Measurements from ENCODE around the gene KDM5B.

KDM5B gene

GRCh38 chr1:202689493-202690342, 118.5 kb downstream of the KDM5B start:
- ChIA-PET CTCF (no interaction called here), POLR2A (no interaction called here)

GRCh38 chr1:202689082-202689481, 119.1 kb downstream of the KDM5B start:
- ChIA-PET CTCF (no interaction called here), POLR2A (no interaction called here)
- no peak for TF ChIP-seq FOXA1 (IDR thresholded peaks at IDR 0.05)
- no peak for TF ChIP-seq HDGF (IDR thresholded peaks at IDR 0.05; ENCODE audit: borderline replicate concordance)
- no peak for TF ChIP-seq PKNOX1 (IDR thresholded peaks at IDR 0.05)
- no peak for TF ChIP-seq SP1 (IDR thresholded peaks at IDR 0.05)
- TF ChIP-seq FOXK2 (IDR thresholded peaks at IDR 0.05), result no peak
- TF ChIP-seq ARNT (IDR thresholded peaks at IDR 0.05), result no peak
- TF ChIP-seq ELF4 (IDR thresholded peaks at IDR 0.05), result no peak
- TF ChIP-seq LEF1 (IDR thresholded peaks at IDR 0.05; ENCODE audit: borderline replicate concordance), result no peak
- no peak for TF ChIP-seq TARDBP (IDR thresholded peaks at IDR 0.05)
- TF ChIP-seq NFRKB (IDR thresholded peaks at IDR 0.05), result no peak
- no peak for TF ChIP-seq L3MBTL2 (conservative IDR thresholded peaks at IDR 0.05)
- no peak for TF ChIP-seq BHLHE40 (IDR thresholded peaks at IDR 0.05; ENCODE audit: borderline replicate concordance)
- no peak for TF ChIP-seq SUZ12 (IDR thresholded peaks at IDR 0.05)
- no peak for TF ChIP-seq CTBP1 (IDR thresholded peaks at IDR 0.05; ENCODE audit: borderline replicate concordance)
- TF ChIP-seq FOXM1 (IDR thresholded peaks at IDR 0.05; ENCODE audit: borderline replicate concordance), result no peak
- no peak for TF ChIP-seq ZNF384 (IDR thresholded peaks at IDR 0.05)
- no peak for DNase-seq (ENCODE audit: extremely low spot score)

More at GRCh38 chr1:202689493-202690342, 118.5 kb downstream of the KDM5B start:
- DNase-seq (ENCODE audit: extremely low spot score), result no peak
- TF ChIP-seq SUZ12 (IDR thresholded peaks at IDR 0.05), result no peak
- no peak for TF ChIP-seq PKNOX1 (IDR thresholded peaks at IDR 0.05)
- TF ChIP-seq TARDBP (IDR thresholded peaks at IDR 0.05), result no peak
- no peak for TF ChIP-seq FOXM1 (IDR thresholded peaks at IDR 0.05; ENCODE audit: borderline replicate concordance)
- TF ChIP-seq ZNF384 (IDR thresholded peaks at IDR 0.05), result no peak
- TF ChIP-seq BHLHE40 (IDR thresholded peaks at IDR 0.05; ENCODE audit: borderline replicate concordance), result no peak
- no peak for TF ChIP-seq ARNT (IDR thresholded peaks at IDR 0.05)
- TF ChIP-seq SP1 (IDR thresholded peaks at IDR 0.05), result no peak
- no peak for TF ChIP-seq FOXA1 (IDR thresholded peaks at IDR 0.05)
- no peak for TF ChIP-seq L3MBTL2 (conservative IDR thresholded peaks at IDR 0.05)
- TF ChIP-seq HDGF (IDR thresholded peaks at IDR 0.05; ENCODE audit: borderline replicate concordance), result no peak

- TF ChIP-seq SP1 (IDR thresholded peaks at IDR 0.05) (no peak), L3MBTL2 (conservative IDR thresholded peaks at IDR 0.05) (no peak), FOXA1 (IDR thresholded peaks at IDR 0.05) (no peak), ELF4 (IDR thresholded peaks at IDR 0.05) (no peak), BHLHE40 (IDR thresholded peaks at IDR 0.05; ENCODE audit: borderline replicate concordance) (no peak), LEF1 (IDR thresholded peaks at IDR 0.05; ENCODE audit: borderline replicate concordance) (no peak), CTBP1 (IDR thresholded peaks at IDR 0.05; ENCODE audit: borderline replicate concordance) (no peak), PKNOX1 (IDR thresholded peaks at IDR 0.05) (no peak), NFRKB (IDR thresholded peaks at IDR 0.05) (no peak), HDGF (IDR thresholded peaks at IDR 0.05; ENCODE audit: borderline replicate concordance) (no peak), ZNF384 (IDR thresholded peaks at IDR 0.05) (no peak), ARNT (IDR thresholded peaks at IDR 0.05) (no peak), FOXM1 (IDR thresholded peaks at IDR 0.05; ENCODE audit: borderline replicate concordance) (no peak), TARDBP (IDR thresholded peaks at IDR 0.05) (no peak), SUZ12 (IDR thresholded peaks at IDR 0.05) (no peak), FOXK2 (IDR thresholded peaks at IDR 0.05) (no peak)
- ChIA-PET CTCF (no interaction called here), POLR2A (no interaction called here)
- no peak for DNase-seq (ENCODE audit: extremely low spot score)
Measured at GRCh38 chr1:202688401-202688800, 119.8 kb downstream of the KDM5B start.

GRCh38 chr1:202687798-202688197, 120.4 kb downstream of the KDM5B start:
- no peak for TF ChIP-seq HDGF (IDR thresholded peaks at IDR 0.05; ENCODE audit: borderline replicate concordance)
- TF ChIP-seq FOXK2 (IDR thresholded peaks at IDR 0.05), result no peak
- no peak for TF ChIP-seq BHLHE40 (IDR thresholded peaks at IDR 0.05; ENCODE audit: borderline replicate concordance)
- no peak for TF ChIP-seq FOXM1 (IDR thresholded peaks at IDR 0.05; ENCODE audit: borderline replicate concordance)
- no peak for TF ChIP-seq ZNF384 (IDR thresholded peaks at IDR 0.05)
- no peak for TF ChIP-seq ARNT (IDR thresholded peaks at IDR 0.05)
- TF ChIP-seq NFRKB (IDR thresholded peaks at IDR 0.05), result no peak
- TF ChIP-seq LEF1 (IDR thresholded peaks at IDR 0.05; ENCODE audit: borderline replicate concordance), result no peak
- no peak for TF ChIP-seq SP1 (IDR thresholded peaks at IDR 0.05)
- TF ChIP-seq L3MBTL2 (conservative IDR thresholded peaks at IDR 0.05), result no peak
- TF ChIP-seq SUZ12 (IDR thresholded peaks at IDR 0.05), result no peak
- no peak for TF ChIP-seq FOXA1 (IDR thresholded peaks at IDR 0.05)
- no peak for TF ChIP-seq CTBP1 (IDR thresholded peaks at IDR 0.05; ENCODE audit: borderline replicate concordance)
- no peak for TF ChIP-seq TARDBP (IDR thresholded peaks at IDR 0.05)
- TF ChIP-seq PKNOX1 (IDR thresholded peaks at IDR 0.05), result no peak
- TF ChIP-seq ELF4 (IDR thresholded peaks at IDR 0.05), result no peak
- ChIA-PET CTCF (no interaction called here), POLR2A (no interaction called here)
- DNase-seq (ENCODE audit: extremely low spot score), result no peak

GRCh38 chr1:202687370-202687769, 120.9 kb downstream of the KDM5B start:
- TF ChIP-seq TARDBP (IDR thresholded peaks at IDR 0.05) (no peak), FOXM1 (IDR thresholded peaks at IDR 0.05; ENCODE audit: borderline replicate concordance) (no peak), FOXA1 (IDR thresholded peaks at IDR 0.05) (no peak), SUZ12 (IDR thresholded peaks at IDR 0.05) (no peak), ARNT (IDR thresholded peaks at IDR 0.05) (no peak), FOXK2 (IDR thresholded peaks at IDR 0.05) (no peak), BHLHE40 (IDR thresholded peaks at IDR 0.05; ENCODE audit: borderline replicate concordance) (no peak), HDGF (IDR thresholded peaks at IDR 0.05; ENCODE audit: borderline replicate concordance) (no peak), NFRKB (IDR thresholded peaks at IDR 0.05) (no peak), ZNF384 (IDR thresholded peaks at IDR 0.05) (no peak)
- DNase-seq (ENCODE audit: extremely low spot score), result no peak
- ChIA-PET CTCF (no interaction called here), POLR2A (no interaction called here)

Data from HEK293T (cell line).